NCI-H2029 treated with DMSO at 0.1 percent for 48 hours (cell line): ENCODE data around the gene BRINP1.
"Not testable (repeated sequence)": the region's sequence is repeated elsewhere in the genome, so short reads cannot be mapped to it uniquely, and the experiment has no call there.

Source experiments
- DNase-seq: peaks from one replicate; lab custom pipeline; 2025; lab: John Stamatoyannopoulos, UW

The BRINP1 gene

DNA sequence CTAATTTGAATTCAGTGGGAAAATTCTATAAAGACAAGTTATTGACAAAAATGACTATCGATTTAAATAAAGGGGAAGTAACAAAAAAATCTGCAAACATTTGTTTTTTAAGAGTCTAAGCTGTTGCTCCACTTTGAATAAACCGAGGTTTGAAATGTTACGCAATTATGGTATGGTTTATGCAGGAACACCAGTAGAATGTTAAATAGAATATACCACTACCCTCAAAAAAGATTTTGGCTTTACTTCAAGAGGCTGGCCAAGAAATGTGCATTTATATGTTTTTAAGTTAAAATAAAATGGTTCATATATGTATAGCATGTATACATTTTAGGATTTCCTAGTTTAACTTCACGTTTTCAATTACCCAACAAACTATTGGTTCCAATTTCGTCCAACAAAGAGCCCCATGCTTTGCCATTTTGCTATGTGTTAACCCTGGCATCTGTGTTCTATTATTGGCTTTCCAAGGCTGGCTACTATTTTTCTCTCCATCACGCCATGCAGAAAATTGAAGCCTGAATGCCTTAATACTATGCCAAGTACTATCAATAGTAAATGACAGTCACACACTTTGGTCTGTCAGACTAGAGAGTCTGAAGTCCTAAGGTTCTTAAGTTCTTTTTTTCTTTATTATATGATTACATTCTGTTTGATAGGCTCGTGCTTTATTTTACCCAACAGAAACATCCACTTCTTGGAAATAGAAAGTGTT lies 171.2 kb downstream of the BRINP1 start:
- DNase-seq, result no peak

DNA sequence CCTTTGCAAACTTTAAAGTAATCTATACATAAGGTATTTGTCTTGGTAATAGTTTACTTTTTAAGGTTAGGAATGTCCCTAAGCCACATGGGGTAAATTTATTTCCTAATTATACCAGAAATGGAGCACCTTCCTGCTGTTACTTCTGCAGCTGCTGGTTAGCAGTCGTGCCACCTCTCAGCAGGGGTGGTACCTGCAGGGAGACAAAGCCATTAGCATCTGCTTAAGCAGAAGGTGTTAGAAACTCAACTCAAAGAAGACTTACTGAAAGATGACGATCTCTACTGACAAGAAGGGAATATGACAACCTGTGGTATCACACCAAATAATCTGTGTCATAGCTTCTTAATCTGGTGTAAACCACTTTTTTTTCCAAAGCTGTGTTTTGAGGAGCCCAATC lies 173.7 kb downstream of the BRINP1 start:
- DNase-seq, result no peak

DNA sequence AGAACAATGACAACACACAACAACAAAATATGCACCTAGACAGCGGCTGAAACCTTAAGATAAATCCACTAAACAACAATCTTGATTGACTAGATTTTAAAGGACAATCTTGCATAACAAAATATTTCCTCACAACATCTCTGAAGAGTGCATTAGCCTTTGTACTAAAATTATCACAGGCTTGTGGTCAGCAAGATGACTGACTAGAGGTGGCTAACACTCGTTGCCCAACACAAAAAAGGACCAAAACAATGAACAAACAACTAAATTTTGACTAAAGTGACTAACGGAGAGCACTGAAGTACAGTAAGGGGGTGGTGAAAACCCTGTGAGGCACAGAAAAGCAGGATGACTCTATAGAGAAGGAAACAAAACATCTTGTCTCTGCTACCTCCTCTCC lies 183.9 kb downstream of the BRINP1 start:
- no peak for DNase-seq

DNA sequence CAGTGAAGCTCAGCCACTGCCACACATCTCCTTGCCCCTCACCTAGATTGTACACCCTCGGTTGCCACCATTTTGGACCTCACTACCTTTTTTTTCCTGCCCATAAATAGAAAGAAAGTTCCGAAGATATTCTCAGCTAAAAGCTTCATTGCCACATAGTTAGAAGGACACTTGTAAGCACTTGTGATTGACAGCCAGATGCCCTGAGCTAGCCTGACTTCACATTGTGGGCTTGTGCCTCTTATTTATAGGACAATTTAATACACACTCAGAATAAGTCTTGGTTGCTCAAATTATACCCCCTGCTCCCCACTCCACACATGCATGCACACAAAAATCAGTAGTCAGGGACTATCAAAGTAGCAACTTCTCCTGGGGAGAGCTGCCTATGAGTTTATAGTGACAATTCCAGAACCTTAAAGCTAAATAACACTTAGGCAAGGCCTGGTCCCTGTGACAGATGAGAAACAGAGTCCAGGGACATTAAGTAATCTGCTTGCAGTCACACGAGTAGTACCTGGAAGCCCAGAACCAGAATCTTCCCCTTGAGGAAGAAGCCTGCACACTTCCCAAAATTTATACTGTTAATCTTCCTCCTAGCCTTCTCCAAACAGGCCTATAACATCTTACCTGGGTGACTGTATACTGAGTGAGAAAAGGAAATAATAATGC lies 184.8 kb downstream of the BRINP1 start:
- DNase-seq, result no peak

DNA sequence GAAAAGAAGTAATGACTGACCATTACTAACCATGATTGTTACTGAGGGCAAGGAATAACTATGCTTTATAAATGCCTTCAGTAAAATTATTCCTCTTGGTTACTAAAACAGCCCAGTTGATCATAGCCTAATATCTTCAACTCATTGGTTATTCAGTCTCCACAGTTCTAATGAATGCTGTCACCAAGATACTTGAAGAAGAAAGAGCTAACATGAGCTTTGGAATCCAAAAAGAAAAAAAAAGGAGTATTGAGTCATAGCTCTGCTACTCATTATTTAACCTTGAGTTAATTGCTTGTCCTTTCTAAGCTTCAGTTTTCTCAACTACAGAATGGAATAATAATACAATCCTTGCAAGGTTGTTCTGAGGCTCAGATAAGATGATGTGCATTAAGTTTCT lies 187.7 kb downstream of the BRINP1 start:
- no peak for DNase-seq

DNA sequence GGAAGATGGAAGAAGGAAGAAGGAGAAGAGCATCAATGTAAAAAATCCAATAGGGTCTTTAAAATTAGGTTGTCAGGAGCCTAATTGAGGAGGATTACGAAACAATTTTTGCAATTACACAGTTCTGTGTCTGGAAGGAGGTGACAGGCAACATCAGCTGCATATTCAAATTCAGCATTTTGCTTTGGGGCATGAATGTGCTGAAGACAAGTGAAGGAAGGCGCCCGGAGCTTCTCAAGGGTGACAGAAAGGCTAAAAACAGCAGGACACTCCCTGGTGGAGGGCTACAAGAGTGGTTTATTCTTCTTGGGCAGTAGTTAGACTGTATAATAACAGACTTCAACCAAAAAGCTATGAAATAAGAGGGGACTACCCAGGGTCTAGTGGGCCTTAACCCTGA lies 188.3 kb downstream of the BRINP1 start:
- no peak for DNase-seq

DNA sequence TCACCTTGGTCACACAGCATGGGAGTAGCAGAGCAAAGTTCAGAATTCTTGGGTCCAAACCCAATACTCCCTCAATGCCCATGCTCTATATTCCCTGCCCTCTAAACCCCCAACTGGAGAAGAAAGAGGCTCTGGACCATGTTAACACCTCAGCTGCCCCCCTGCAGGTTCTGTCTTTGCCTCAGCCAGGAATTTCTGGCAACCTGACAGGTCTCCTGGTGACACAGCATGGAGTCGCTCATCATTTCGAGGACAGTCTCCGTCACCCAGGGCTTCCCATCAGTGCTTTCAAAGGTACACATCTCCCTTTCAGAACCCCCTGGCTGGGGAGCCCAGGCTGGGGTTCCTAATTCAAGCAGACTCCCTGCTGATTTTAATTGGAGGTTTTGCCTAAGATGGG lies 189.5 kb downstream of the BRINP1 start:
- DNase-seq, result no peak

DNA sequence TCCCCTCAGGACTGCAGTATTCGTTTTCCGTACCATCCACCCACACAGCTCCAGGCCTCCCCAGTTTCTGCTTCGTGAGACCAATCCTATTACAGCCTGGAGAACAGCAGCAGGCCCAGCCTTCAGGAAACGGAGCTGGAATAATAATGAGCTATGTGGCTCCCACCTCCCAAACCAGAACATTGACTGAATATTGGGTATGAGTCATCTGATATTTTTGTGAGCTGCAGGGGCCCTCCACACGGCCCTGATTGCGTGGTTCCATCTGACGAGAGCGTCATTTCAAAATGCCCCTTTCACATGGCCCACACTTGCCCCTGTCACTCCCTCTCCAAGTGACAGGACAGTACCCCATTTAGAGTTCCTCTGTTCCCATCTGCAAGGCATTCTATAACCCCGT lies 192.0 kb downstream of the BRINP1 start:
- no peak for DNase-seq

DNA sequence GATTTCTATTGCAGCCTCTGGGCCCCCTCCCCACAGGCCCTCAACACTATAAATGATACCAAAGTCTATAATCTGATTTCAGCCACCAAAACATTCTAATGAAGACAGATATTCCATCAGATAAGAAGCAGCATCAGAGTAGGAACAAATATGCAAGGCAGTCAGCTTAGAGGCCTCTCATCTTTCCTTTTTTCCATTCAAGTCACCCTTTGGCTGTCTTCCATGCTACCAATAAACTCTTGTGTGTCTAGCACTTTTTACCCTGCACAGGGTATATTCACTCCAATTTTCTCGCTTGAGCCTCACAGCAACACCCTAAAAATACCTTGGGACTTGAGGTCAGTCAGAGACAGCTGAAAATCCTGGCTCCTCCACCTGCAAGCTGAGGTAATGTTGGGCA lies 193.7 kb downstream of the BRINP1 start:
- DNase-seq, result no peak

DNA sequence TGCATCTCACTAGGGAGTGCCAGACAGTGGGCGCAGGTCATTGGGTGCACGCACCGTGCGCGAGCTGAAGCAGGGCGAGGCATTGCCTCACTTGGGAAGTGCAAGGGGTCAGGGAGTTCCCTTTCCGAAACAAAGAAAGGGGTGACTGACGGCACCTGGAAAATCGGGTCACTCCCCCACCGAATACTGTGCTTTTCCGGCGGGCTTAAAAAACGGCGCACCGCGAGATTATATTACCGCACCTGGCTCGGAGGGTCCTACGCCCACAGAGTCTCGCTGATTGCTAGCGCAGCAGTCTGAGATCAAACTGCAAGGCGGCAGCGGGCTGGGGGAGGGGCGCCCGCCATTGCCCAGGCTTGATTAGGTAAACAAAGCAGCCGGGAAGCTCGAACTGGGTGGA lies 200.0 kb downstream of the BRINP1 start:
- not testable (repeated sequence) for DNase-seq

DNA sequence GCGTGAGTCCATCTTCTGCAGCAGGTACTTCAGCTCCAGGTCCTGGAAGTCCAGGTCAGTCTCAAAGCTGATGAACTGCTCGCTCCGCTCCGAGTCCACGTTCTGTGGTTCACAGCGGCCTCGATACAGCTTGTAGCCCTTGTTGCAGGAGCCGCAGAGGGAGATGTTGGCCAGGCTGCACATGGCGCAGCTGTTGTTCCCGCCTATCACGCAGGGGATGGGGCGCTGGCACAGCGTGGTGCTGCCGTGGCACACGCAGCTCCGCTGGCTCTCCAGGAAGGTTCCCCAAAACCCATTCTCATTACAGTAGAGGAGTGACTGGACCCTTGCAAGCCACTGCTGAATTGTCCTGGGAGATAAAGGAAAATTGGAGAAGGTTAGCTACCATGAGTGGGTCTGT lies 201.4 kb downstream of the BRINP1 start:
- DNase-seq, result no peak

DNA sequence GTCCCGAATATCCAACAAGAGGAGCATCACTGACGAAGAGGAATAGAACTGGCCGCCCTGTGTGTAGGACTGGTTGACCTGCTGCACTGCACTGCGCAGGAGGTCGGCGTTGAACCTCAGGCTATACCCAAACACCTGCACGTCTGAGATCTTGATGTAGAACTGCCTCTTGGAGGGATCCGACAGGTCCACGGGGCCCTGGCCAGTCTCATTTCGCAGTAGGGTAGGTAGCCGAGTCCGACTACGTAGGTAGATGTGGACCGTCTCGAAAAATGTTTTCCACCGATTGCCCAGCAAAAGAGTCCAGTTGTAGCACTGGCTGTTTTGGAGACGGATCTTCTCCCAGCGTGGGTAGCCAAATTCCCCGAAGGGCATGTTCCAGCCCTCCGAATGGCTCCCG lies 202.0 kb downstream of the BRINP1 start:
- DNase-seq, result no peak

DNA sequence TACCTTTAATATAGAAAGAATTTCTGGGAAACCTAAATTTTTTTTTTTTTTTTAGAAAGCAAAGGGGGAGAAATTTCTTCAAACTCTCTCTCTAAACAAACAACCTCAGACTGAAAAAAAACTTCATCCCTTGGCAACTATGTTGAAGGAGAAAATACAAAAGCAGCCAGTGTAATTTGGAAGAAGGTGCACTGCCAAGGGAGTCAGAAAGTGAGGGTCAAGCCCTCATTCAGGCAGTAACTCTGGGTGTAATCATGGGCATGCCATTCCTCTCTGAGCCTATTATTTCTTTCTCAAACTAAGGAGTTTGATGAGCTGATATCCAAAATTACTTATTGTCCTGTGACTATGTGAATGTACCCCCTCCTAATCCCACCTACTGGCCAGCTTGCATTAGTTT lies 203.1 kb downstream of the BRINP1 start:
- no peak for DNase-seq

DNA sequence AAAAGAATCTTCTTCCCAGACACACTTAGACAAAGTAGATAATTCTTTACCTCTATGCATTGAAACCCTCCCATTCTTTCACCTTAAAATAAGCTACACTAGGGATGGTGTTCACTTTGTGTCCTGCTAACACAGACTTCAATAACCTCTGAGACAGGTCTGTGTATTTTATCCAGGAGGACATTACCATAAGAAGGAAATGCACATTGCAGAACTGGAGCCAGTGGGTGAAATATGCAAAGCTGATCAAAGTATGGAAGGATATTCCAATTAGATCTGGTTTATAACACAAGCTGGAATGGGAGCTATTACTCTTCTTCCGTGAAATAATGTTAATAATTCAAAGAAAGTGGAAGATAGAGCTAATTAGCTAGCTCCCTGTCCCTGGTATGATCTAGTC lies 204.1 kb downstream of the BRINP1 start:
- no peak for DNase-seq

DNA sequence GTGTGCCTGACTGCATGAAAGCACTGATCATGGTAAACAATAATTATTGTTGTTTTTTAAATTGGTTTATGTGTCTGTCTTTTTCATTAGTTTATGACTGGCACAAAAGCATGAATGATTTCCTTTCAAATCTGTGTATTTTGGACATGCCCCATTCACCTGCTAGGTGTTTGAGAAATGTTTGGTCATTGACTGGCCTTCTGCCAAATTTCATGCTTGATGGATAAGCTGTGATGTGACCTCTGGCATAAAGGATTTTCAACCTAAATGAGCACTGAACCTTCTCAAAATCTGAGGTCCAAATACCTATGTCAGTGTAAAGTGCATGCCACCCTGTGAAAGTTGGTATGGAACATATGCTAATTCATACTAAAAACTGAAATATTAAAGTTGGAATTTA lies 204.5 kb downstream of the BRINP1 start:
- peak; percentile 53 for DNase-seq

DNA sequence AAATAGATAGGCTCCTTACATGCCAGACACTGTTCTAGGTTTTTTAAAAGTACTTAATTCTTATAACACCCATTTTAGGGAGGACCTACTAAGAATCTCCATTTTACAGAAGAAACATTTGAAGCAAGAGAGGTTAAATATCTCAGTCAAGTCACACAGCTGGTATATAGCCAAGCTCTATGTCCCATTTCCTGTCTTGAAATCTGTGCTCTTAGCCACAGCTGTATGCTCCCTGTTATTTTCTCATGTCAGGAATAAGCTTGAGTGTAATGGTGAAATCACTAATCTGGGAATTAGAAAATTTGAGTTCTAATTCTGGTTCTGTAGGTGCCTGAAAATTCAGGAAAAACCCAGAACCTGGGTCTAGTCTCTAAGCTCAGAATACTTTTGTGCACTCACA lies 208.7 kb downstream of the BRINP1 start:
- no peak for DNase-seq

DNA sequence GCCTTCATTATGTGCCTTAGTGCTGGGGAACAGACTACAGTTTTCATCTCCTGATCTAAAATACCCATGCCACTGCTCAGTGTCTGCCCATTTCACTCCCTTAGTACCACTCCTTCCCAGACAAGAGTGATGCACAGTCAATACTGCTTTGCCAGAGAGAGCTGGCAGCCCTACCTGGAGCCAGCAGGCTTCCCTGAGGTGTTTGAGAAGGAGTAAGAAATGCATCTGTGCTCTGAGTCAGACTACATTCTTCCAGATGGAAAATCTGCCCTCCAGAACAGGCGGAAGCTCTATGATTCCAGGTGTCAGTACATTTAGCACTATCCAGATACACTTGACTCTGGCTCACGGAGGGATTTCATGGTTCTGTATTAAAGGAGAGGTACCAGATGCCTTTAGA lies 209.8 kb downstream of the BRINP1 start:
- no peak for DNase-seq

DNA sequence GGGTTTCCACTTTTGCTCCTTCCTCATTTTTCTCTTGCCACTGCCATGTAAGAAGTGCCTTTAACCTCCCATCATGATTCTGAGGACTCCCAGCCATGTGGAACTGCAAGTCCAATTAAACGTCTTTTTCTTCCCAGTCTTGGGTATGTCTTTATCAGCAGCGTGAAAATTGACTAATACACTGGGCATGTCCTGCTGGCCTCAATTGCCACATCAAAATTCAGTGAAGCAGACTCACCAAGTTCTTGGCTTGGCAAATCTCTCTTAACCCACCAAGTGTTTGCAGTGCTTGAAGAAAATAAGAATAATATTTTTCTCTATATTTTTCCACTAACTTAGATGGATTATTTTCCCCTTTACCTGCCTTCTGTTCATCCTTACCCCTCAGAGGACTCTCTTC lies 212.0 kb downstream of the BRINP1 start:
- no peak for DNase-seq

DNA sequence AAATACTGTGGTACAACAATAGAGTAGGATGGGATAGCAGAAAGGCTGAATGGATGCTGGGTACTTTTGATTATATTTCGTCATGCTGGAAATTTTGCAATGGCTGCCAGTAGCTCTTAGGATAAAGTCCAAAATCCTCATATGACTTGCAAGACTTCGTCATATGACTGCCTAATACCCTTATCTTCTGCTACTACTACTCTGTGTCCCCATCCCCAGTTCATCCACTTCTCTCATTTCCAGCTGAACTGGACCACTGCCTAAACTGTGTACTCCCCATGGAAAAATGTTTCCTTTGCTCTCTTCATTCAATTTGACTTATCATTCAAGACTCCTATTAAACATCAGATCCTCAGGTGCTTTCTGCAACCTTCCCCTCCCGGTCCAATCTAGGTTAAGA lies 212.9 kb downstream of the BRINP1 start:
- DNase-seq, result no peak

DNA sequence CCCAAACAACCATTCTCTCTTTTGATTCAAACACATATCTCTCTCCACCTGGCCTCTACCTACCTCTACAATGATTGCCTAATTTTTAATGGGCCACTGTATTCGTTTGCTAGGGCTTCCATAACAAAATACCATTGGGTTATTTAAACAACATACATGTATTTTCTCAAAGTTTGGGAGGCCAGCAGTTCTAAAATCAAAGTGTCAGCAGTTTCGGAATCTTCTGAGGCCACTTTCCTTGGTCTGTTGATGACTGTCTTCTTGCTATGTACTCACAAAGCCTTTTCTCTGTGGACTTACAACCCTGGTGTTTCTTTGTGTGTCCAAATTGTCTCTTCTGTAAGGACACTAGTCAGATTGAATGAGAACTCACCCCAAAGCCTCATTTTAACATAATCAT lies 214.7 kb downstream of the BRINP1 start:
- DNase-seq, result no peak

DNA sequence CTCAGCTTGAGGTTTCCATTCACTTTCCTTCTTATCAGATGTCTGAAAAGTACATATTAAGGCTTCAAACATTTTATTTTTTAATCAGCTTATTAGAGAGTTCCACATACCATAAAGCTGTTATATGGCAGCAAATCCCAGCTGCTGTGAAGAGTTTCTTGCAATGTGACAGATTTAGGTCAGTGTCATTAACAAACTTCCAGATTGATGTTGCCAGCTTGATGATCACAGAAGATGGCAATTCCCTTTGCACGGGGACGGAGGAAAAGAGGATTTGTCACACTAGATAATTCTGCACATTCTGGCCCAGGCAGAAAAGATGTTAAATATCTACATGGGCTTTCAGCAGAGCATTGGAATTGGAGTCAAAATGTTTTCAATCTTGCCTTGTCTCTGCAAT lies 215.8 kb downstream of the BRINP1 start:
- no peak for DNase-seq

DNA sequence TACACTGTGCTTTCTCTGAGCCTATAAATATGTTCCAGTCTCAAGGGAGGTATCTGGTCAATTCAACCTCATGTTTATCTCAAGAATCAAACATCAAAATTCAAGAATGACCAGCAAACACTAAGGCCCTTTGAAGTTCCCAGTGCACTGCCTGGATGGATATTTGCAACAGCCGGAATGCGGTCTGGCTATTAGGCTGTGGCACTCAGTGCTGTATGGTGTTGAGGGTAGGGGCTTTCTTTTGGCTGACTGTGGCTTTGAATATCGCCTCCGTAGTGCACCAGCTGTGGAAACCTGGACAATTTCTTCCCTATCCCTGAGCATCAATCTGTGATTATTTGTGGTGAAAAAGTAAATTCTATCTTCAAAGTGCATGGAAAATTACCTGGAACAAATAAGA lies 220.4 kb downstream of the BRINP1 start:
- no peak for DNase-seq

DNA sequence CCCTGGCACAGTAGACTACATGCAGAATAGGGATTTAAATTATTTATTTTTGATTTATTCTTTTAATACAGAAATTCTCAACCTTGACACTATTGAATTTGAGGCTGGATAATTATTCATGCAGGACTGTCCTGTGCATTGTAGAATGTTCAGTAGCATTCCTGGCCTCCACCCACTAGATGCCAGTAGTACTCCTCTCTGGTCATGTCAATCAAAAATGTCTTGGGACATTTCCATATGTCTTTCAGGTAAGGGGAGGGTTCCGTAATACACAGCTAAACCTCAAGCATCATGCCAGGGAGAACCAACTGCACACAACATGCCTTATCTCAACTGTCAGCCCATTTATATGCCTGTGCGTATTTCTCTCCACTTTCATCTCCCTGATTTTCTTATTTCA lies 231.8 kb downstream of the BRINP1 start:
- DNase-seq, result no peak

DNA sequence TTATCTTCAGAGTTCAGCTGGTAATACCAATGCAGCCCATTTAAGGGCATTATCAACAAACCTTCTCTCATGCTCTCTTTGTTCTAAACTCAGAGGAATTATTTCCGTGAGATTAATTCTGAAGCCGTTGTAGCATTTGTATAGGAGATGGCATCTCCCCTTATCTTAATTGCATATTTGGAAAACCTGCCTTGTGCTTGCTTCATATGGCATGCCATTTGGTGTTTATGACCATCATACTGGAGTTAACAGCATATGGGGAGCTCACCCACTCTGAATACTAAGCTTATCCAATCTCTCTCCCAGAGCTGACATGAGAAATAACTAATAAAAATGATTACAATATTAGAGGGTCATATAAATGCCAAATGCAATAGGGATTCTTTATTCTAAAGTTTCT lies 243.2 kb downstream of the BRINP1 start:
- DNase-seq, result no peak
